K562 (cell line): ENCODE measurements around the gene ABHD3. TPM values are rescaled to one million over a fixed set of nuclear protein-coding genes. Genes with fewer than 3 reads are reported as not detected.

Experiments used
- CCNT2 ChIP-seq: IDR thresholded peaks from 2 replicates; pipeline ENCODE4 v1.6.1; 2011; ENCODE audit warnings: borderline replicate concordance, low read depth, mild to moderate bottlenecking, moderate library complexity, mixed read lengths, low read length; ENCODE audit not compliant: insufficient read length; ENCODE audit errors: extremely low read depth
- KDM1A ChIP-seq, 2 experiments: fragments of 450-650 bp; IDR thresholded peaks; 2 replicates each; pipeline ENCODE4 v1.6.1; 2016; ENCODE audit warnings: mild to moderate bottlenecking in 2 of 2
- KHSRP ChIP-seq: fragments of 450-650 bp; IDR thresholded peaks from 2 replicates; pipeline ENCODE4 v1.6.1; 2017
- LARP7 ChIP-seq: fragments of 450-650 bp; IDR thresholded peaks from 2 replicates; pipeline ENCODE4 v1.6.1; 2016
- MYNN ChIP-seq, 2 experiments: sonication (generic); formaldehyde crosslinking in 1 of 2; IDR thresholded peaks; 2 replicates each; pipeline versions ENCODE4 v1.5.0 to v1.6.1; 2016 to 2020; ENCODE audit warnings: antibody characterized with exemption in 1 of 2, missing genetic modification reagents in 1 of 2
- RERE ChIP-seq: sonication (generic); formaldehyde crosslinking; IDR thresholded peaks from 2 replicates; pipeline ENCODE4 v1.8.0; 2023; ENCODE audit warnings: missing genetic modification reagents, mild to moderate bottlenecking, borderline replicate concordance
- SRSF7 ChIP-seq: fragments of 200-400 bp; formaldehyde crosslinking; optimal IDR thresholded peaks from 2 replicates; pipeline ENCODE3; 2017; ENCODE audit warnings: mild to moderate bottlenecking, low read depth, low read length
- TCFL5 ChIP-seq: fragments of 250-450 bp; sonication (Bioruptor Pico); conservative IDR thresholded peaks from 2 replicates; pipeline ENCODE4 v1.6.1; 2021; ENCODE audit warnings: mild to moderate bottlenecking, moderate library complexity, matching md5 sums
- ZNF444 ChIP-seq: fragments of 250-450 bp; sonication (Bioruptor Pico); IDR thresholded peaks from 2 replicates; pipeline ENCODE4 v1.4.0; 2020; ENCODE audit warnings: mild to moderate bottlenecking, moderate library complexity
- ZNF75A ChIP-seq: fragments of 450-650 bp; formaldehyde crosslinking; IDR thresholded peaks from 2 replicates; pipeline ENCODE4 v1.4.0; 2020; ENCODE audit warnings: mild to moderate bottlenecking
- polyA plus RNA-seq, 8 experiments: library from polyadenylated mRNA; depleted of rRNA in 4 of 8; stranded (reverse) in 5 of 8; unstranded in 3 of 8; fragments of >200 nt; fragmentation: Nextera tagmentation in 2 of 8; fragmentation: Illumina TruSeq in 1 of 8; extraction: Ambion mirVana in 2 of 8; extraction: Trizol in 1 of 8; gene quantifications; 2 replicates each; pipeline versions ENCODE4 v1.2.1 to v1.2.3, GENCODE V29; 2011 to 2014; ENCODE audit warnings: inconsistent platforms in 1 of 8, missing spikeins in 1 of 8
- total RNA-seq, 7 experiments: library from RNA; depleted of rRNA in 6 of 7; stranded (reverse); fragments of >200 nt in 6 of 7; fragmentation: Illumina TruSeq in 2 of 7; extraction: Trizol in 2 of 7; gene quantifications; 2 replicates each; pipeline versions ENCODE4 v1.2.1 to v1.2.3, GENCODE V29; 2011 to 2021; ENCODE audit warnings: low replicate concordance in 1 of 7
- TF ChIP-seq, protein P1 (sequence below): fragments of 200-800 bp; sonication (Bioruptor generic); IDR thresholded peaks from 2 replicates; pipeline ENCODE4 v1.6.1; 2016; ENCODE audit warnings: missing genetic modification characterization, missing compliant biosample characterization
- TF ChIP-seq, protein P2 (sequence below): fragments of 150-350 bp; conservative IDR thresholded peaks from 2 replicates; pipeline ENCODE4 v1.6.1; 2014; ENCODE audit warnings: low read length

Gene ABHD3
- total and polyA plus RNA-seq, 9 of the 15 experiments (the other 6 are each of a cell fraction or from before 2014, with no cell fraction given), result 6.3 to 38.8 (median 19.4) TPM

DNA sequence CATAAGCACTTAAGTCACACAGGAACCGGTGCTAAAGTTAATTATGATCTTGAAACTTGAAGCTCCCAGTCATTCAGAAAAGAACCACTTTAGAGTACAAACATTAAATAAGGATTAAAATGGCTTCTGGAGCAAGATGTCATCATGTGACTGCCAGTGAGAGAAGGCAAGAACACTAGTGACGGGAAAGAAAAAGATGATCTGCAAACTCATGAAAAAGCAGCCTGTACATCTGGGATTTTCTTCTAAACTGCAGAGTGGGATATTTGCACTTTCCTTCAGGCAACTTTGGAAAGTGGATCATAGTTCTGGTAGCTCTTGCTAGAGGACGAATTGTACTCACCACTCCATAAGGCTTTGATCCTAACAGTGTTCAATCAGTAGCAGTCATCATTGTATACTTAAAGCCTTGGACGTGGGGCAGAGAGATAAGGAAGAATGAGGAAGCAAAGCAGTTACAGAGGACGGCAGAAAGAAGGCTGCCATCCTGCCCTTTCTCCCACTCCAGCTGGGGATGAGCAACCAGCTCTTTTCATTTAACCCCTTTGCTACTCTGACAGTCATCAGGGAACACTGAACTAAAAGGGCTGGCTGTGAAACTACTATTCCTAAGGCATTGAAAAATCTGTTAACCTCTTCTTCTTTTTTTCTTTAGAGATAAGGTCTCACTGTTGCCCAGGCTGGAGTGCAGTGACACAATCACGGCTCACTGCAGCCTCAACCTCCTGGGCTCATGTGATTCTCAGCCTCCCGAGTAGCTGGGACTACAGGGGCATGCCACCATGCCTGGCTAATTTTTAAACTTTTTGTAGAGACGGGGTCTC is 18.1 kb downstream of the ABHD3 start (continued):
- TF ChIP-seq, protein P1, sequence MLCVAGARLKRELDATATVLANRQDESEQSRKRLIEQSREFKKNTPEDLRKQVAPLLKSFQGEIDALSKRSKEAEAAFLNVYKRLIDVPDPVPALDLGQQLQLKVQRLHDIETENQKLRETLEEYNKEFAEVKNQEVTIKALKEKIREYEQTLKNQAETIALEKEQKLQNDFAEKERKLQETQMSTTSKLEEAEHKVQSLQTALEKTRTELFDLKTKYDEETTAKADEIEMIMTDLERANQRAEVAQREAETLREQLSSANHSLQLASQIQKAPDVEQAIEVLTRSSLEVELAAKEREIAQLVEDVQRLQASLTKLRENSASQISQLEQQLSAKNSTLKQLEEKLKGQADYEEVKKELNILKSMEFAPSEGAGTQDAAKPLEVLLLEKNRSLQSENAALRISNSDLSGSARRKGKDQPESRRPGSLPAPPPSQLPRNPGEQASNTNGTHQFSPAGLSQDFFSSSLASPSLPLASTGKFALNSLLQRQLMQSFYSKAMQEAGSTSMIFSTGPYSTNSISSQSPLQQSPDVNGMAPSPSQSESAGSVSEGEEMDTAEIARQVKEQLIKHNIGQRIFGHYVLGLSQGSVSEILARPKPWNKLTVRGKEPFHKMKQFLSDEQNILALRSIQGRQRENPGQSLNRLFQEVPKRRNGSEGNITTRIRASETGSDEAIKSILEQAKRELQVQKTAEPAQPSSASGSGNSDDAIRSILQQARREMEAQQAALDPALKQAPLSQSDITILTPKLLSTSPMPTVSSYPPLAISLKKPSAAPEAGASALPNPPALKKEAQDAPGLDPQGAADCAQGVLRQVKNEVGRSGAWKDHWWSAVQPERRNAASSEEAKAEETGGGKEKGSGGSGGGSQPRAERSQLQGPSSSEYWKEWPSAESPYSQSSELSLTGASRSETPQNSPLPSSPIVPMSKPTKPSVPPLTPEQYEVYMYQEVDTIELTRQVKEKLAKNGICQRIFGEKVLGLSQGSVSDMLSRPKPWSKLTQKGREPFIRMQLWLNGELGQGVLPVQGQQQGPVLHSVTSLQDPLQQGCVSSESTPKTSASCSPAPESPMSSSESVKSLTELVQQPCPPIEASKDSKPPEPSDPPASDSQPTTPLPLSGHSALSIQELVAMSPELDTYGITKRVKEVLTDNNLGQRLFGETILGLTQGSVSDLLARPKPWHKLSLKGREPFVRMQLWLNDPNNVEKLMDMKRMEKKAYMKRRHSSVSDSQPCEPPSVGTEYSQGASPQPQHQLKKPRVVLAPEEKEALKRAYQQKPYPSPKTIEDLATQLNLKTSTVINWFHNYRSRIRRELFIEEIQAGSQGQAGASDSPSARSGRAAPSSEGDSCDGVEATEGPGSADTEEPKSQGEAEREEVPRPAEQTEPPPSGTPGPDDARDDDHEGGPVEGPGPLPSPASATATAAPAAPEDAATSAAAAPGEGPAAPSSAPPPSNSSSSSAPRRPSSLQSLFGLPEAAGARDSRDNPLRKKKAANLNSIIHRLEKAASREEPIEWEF (CRISPR knock-in tag), result 0 out of 2 replicates have a peak, but pooled peaks have one; percentile 48
- TF ChIP-seq LARP7 (no peak), RERE (CRISPR knock-in tag) (no peak), TCFL5 (CRISPR knock-in tag) (no peak), KDM1A (IDR thresholded peaks at IDR 0.05) (peak; percentile 69 to 70; a peak in 3 of 4 replicates), KHSRP (no peak), MYNN (IDR thresholded peaks at IDR 0.05) (peak; percentile 55; the same call in 1 of the 2 replicates), MYNN (CRISPR knock-in tag; IDR thresholded peaks at IDR 0.05) (no peak), CCNT2 (no peak), ZNF444 (CRISPR knock-in tag) (no peak), ZNF75A (no peak), SRSF7 (no peak)
- TF ChIP-seq, protein P2, sequence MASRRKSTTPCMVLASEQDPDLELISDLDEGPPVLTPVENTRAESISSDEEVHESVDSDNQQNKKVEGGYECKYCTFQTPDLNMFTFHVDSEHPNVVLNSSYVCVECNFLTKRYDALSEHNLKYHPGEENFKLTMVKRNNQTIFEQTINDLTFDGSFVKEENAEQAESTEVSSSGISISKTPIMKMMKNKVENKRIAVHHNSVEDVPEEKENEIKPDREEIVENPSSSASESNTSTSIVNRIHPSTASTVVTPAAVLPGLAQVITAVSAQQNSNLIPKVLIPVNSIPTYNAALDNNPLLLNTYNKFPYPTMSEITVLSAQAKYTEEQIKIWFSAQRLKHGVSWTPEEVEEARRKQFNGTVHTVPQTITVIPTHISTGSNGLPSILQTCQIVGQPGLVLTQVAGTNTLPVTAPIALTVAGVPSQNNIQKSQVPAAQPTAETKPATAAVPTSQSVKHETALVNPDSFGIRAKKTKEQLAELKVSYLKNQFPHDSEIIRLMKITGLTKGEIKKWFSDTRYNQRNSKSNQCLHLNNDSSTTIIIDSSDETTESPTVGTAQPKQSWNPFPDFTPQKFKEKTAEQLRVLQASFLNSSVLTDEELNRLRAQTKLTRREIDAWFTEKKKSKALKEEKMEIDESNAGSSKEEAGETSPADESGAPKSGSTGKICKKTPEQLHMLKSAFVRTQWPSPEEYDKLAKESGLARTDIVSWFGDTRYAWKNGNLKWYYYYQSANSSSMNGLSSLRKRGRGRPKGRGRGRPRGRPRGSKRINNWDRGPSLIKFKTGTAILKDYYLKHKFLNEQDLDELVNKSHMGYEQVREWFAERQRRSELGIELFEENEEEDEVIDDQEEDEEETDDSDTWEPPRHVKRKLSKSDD, result no peak
